Testis (tissue), 3 donors: ENCODE data around the gene KCNJ15. TPM values are rescaled to one million over a fixed set of nuclear protein-coding genes. Genes with fewer than 3 reads are reported as not detected.

Experiments
- DNase-seq: peaks from one replicate; pipeline ENCODE4 v3.0.0-alpha.2; 2019
- H3K27ac ChIP-seq, 2 donors: fragments of 200-600 bp; sonication (generic); one replicate each; pipeline ENCODE4 v1.5.1; 2019
- H3K27me3 ChIP-seq: fragments of 200-600 bp; sonication (generic); one replicate; pipeline ENCODE4 v1.5.1; 2019
- H3K36me3 ChIP-seq: fragments of 200-600 bp; sonication (generic); one replicate; pipeline ENCODE4 v1.5.1; 2017; ENCODE audit warnings: low read depth; ENCODE audit errors: missing control alignments
- H3K4me1 ChIP-seq: fragments of 200-600 bp; sonication (generic); one replicate; pipeline ENCODE4 v1.5.1; 2019
- H3K4me3 ChIP-seq, 2 donors: fragments of 200-600 bp; sonication (generic); one replicate each; pipeline ENCODE4 v1.5.1; 2017 to 2019
- H3K9me3 ChIP-seq: fragments of 200-600 bp; sonication (generic); one replicate; pipeline ENCODE4 v1.5.1; 2017
- POLR2A ChIP-seq: fragments of 450-650 bp; IDR thresholded peaks from one replicate; pipeline ENCODE4 v1.6.1; 2017; ENCODE audit warnings: antibody characterized with exemption, mild to moderate bottlenecking, moderate library complexity
- WGBS, 2 donors: methylation state at CpG; one replicate each; pipeline ENCODE4 v1.1.5; 2018; 5-methylcytosine and 5-hydroxymethylcytosine counted together
- intact Hi-C: fragments of 100-400 bp; cut with DNase I; formaldehyde crosslinking; loops from one replicate; pipeline ENCODE4 v1.15.1; 2023; ENCODE audit warnings: low total_unique reads
- polyA plus RNA-seq: library from polyadenylated mRNA; stranded (reverse); fragments of 350-450 nt; fragmentation: Illumina TruSeq; extraction: RNeasy Lipid Tissue Mini Kit (QIAGEN cat#74804); gene quantifications from one replicate; pipeline ENCODE4 v1.2.3, GENCODE V29; 2014; ENCODE audit warnings: low read depth, low replicate concordance; ENCODE audit not compliant: insufficient read depth
- total RNA-seq, 2 donors: library from RNA; depleted of rRNA; stranded (reverse); fragments of >200 nt; gene quantifications; one replicate each; pipeline ENCODE4 v1.2.3, GENCODE V29; 2016
- TF ChIP-seq, protein P1 (sequence below), 3 experiments: fragments of 450-650 bp in 2 of 3; fragments of 200-600 bp in 1 of 3; sonication (generic) in 1 of 3; IDR thresholded peaks; one replicate each; pipeline ENCODE4 v1.5.1; 2016 to 2019; ENCODE audit warnings: antibody characterized with exemption in 3 of 3, mild to moderate bottlenecking in 2 of 3, moderate library complexity in 1 of 3

The KCNJ15 gene
- total and polyA plus RNA-seq, 3 donors from 2014 or later = 4.9 to 13.0 (median 6.4) TPM

GRCh38 chr21:38349111-38349746 is 92.4 kb downstream of the KCNJ15 start:
- no peak overlapping the region for H3K27ac ChIP-seq
- no peaks in the 10 kb centered on the region for H3K27me3 ChIP-seq
- WGBS, 2 donors = 75 to 82% methylated on average over 10 of the region's 10 CpGs
- peaks cover 5% of the 10 kb centered on the region for H3K4me1 ChIP-seq
- DNase-seq = no peak
- H3K4me3 ChIP-seq = no peak overlapping the region
- intact Hi-C loops = no loop called here
- H3K36me3 ChIP-seq = no peaks in the 10 kb centered on the region
- TF ChIP-seq, protein P1, sequence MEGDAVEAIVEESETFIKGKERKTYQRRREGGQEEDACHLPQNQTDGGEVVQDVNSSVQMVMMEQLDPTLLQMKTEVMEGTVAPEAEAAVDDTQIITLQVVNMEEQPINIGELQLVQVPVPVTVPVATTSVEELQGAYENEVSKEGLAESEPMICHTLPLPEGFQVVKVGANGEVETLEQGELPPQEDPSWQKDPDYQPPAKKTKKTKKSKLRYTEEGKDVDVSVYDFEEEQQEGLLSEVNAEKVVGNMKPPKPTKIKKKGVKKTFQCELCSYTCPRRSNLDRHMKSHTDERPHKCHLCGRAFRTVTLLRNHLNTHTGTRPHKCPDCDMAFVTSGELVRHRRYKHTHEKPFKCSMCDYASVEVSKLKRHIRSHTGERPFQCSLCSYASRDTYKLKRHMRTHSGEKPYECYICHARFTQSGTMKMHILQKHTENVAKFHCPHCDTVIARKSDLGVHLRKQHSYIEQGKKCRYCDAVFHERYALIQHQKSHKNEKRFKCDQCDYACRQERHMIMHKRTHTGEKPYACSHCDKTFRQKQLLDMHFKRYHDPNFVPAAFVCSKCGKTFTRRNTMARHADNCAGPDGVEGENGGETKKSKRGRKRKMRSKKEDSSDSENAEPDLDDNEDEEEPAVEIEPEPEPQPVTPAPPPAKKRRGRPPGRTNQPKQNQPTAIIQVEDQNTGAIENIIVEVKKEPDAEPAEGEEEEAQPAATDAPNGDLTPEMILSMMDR (IDR thresholded peaks at IDR 0.05) = no peak
- no peak for TF ChIP-seq POLR2A
- H3K9me3 ChIP-seq = no peaks in the 10 kb centered on the region

DNA sequence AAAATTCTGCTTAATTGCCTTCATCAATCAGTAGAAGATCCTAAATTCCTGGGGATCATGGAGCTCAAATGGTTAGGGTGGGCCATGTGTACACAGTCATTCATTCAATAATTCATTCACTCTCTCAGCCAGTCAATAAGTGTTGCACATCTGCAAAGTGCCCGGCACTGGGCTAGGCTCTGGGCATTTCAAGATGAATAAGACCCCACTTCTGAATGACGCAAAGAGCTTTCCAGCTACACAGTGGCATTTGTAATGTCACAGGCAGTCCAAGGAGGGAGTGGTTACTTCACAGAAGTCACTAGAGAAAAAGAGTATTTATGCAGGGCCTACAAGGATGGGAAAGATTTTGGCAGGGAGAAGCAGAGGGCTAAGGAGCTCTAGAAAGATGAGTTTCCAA is 93.2 kb downstream of the KCNJ15 start:
- TF ChIP-seq, protein P1 (IDR thresholded peaks at IDR 0.05) = no peak
- TF ChIP-seq POLR2A = no peak
- Histone ChIP-seq H3K4me1 (peaks cover 5% of the 10 kb centered on the region), H3K27me3 (no peaks in the 10 kb centered on the region), H3K9me3 (no peaks in the 10 kb centered on the region), H3K27ac (no peak overlapping the region), H3K36me3 (no peaks in the 10 kb centered on the region), H3K4me3 (no peak overlapping the region)
- DNase-seq = no peak
- intact Hi-C loops = loop anchor here (5.0 to 10.0 kb wide), 2 partner anchors 133 to 185 kb away; no protein-coding TSS in a partner anchor
- WGBS, 2 donors = 95 to 98% methylated on average over 2 of the region's 2 CpGs

DNA sequence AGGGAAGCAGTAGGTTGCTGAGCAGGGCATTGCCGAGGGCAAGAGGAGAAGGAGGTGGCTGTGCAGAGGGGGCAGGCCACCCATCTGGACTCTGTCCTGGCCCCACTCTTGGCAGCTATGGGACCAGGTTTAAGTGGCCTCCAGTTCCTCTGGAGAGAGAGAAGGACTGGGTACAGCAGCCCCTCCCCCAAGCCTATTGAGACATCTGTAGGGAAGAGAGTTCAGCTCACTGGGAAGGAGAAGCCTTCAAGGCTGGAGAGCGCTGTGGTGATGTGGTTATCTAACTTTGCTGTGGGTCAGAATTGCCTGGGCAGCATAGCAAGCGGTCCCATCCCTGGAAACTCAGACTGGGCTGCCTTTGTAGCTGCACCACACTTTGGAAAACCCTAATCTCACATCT is 93.9 kb downstream of the KCNJ15 start:
- H3K4me3 ChIP-seq = no peak overlapping the region
- TF ChIP-seq, protein P1 (IDR thresholded peaks at IDR 0.05) = no peak
- no peak for TF ChIP-seq POLR2A
- 82 to 96% methylated on average over 3 of the region's 3 CpGs for WGBS, 2 donors
- no peak overlapping the region for H3K27ac ChIP-seq
- peaks cover 5% of the 10 kb centered on the region for H3K4me1 ChIP-seq
- no peaks in the 10 kb centered on the region for H3K27me3 ChIP-seq
- H3K36me3 ChIP-seq = no peaks in the 10 kb centered on the region
- H3K9me3 ChIP-seq = no peaks in the 10 kb centered on the region
- no peak for DNase-seq
- intact Hi-C loops = loop anchor here (5.0 to 10.0 kb wide), 2 partner anchors 133 to 186 kb away; no protein-coding TSS in a partner anchor

- intact Hi-C loops = loop anchor here (5.0 to 10.0 kb wide), 2 partner anchors 134 to 187 kb away; no protein-coding TSS in a partner anchor
- no peak for TF ChIP-seq POLR2A
- TF ChIP-seq, protein P1 (IDR thresholded peaks at IDR 0.05) = no peak
- H3K9me3 ChIP-seq = no peaks in the 10 kb centered on the region
- WGBS, 2 donors = 70 to 80% methylated on average over 15 to 16 of the region's 16 CpGs
- peaks cover 5% of the 10 kb centered on the region for H3K4me1 ChIP-seq
- no peak overlapping the region for H3K4me3 ChIP-seq
- H3K27me3 ChIP-seq = no peaks in the 10 kb centered on the region
- H3K27ac ChIP-seq = no peak overlapping the region
- no peaks in the 10 kb centered on the region for H3K36me3 ChIP-seq
- no peak for DNase-seq
Observed at GRCh38 chr21:38351176-38351959, 94.6 kb downstream of the KCNJ15 start.
